SK-N-MC (cell line): ENCODE data around the gene GPRC5C.

ENCODE experiments used
- DNase-seq: peaks from one replicate; pipeline ENCODE4 v3.0.0-alpha.2; 2011; ENCODE audit warnings: low read depth, low spot score
- H3K27ac ChIP-seq: fragments of 200-600 bp; sonication (generic); 2 replicates; pipeline ENCODE4 v1.5.1; 2016; ENCODE audit warnings: mixed run types
- H3K36me3 ChIP-seq: fragments of 200-600 bp; sonication (generic); 2 replicates; pipeline ENCODE4 v1.6.1; 2017; ENCODE audit warnings: antibody characterized with exemption, low read length, mixed read lengths; ENCODE audit not compliant: insufficient read depth
- H3K4me3 ChIP-seq: fragments of 200-600 bp; sonication (generic); 2 replicates; pipeline ENCODE4 v1.5.1; 2016
- H3K9ac ChIP-seq: fragments of 200-600 bp; sonication (generic); 2 replicates; pipeline ENCODE4 v1.8.0; 2017; ENCODE audit warnings: mixed run types, mixed read lengths; ENCODE audit not compliant: insufficient read length
- H3K9me3 ChIP-seq: fragments of 200-600 bp; sonication (generic); 2 replicates; pipeline ENCODE4 v1.6.1; 2017; ENCODE audit warnings: low read depth, mild to moderate bottlenecking, antibody characterized with exemption, low read length, moderate library complexity, mixed read lengths
- EZH2 ChIP-seq: fragments of 200-600 bp; sonication (generic); IDR thresholded peaks from one replicate; pipeline ENCODE4 v1.6.1; 2017; ENCODE audit warnings: antibody characterized with exemption
- FOXP2 ChIP-seq: optimal IDR thresholded peaks from 2 replicates; pipeline ENCODE3; 2011; ENCODE audit warnings: mild to moderate bottlenecking, moderate library complexity; ENCODE audit not compliant: insufficient read depth; ENCODE audit errors: extremely low read length, control extremely low read depth
- POLR2AphosphoS5 ChIP-seq: IDR thresholded peaks from 2 replicates; pipeline ENCODE4 v1.6.1; 2012; ENCODE audit warnings: mild to moderate bottlenecking, low read depth, low read length, borderline replicate concordance

The GPRC5C gene

DNA sequence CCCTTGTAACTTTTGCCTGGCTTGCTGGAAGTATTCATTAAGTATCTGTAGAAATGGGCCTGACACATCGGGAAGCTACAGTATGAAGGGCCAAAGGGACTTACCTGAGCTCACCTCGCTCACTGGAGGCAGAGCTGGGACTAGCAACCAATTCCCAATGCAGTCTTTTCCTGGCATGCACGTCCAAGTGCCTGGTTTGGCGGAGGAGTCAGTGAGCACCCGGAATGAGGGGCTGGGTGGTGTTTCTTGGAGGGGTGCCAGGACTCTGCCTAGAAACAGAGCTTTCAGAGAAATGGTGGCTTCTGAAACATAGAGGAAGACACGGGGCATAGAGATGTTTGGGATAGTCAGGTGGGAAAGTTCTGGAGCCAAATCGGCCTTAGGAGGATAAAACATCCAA lies 18.4 kb upstream of the GPRC5C start:
- Histone ChIP-seq H3K27ac (no peak overlapping the region), H3K4me3 (no peak overlapping the region), H3K9ac (no peak overlapping the region), H3K36me3 (no peaks in the 10 kb centered on the region), H3K9me3 (no peaks in the 10 kb centered on the region)
- no peak for DNase-seq
- TF ChIP-seq EZH2 (no peak), FOXP2 (no peak), POLR2AphosphoS5 (no peak)

DNA sequence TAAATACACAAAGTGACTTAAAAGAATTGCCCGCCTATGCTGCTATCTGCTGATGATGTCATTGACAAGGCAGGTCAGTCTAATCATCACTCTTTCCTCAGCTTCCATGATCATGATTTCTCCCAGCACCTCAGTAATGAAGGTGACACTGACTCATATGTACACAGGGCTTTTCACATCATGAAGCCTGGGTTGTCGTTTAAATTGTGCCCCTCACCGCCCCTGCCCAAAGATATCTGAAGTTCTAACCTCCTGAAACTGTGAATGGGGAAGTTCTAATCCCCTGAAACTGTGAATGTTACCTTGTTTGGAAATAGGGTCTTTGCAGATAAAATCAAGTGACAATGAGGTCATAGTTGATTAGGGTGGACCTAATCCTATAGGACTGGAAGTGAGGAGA lies 17.4 kb upstream of the GPRC5C start:
- Histone ChIP-seq H3K27ac (no peak overlapping the region), H3K9me3 (no peaks in the 10 kb centered on the region), H3K9ac (no peak overlapping the region), H3K4me3 (no peak overlapping the region), H3K36me3 (no peaks in the 10 kb centered on the region)
- no peak for DNase-seq
- TF ChIP-seq FOXP2 (no peak), POLR2AphosphoS5 (no peak), EZH2 (no peak)

DNA sequence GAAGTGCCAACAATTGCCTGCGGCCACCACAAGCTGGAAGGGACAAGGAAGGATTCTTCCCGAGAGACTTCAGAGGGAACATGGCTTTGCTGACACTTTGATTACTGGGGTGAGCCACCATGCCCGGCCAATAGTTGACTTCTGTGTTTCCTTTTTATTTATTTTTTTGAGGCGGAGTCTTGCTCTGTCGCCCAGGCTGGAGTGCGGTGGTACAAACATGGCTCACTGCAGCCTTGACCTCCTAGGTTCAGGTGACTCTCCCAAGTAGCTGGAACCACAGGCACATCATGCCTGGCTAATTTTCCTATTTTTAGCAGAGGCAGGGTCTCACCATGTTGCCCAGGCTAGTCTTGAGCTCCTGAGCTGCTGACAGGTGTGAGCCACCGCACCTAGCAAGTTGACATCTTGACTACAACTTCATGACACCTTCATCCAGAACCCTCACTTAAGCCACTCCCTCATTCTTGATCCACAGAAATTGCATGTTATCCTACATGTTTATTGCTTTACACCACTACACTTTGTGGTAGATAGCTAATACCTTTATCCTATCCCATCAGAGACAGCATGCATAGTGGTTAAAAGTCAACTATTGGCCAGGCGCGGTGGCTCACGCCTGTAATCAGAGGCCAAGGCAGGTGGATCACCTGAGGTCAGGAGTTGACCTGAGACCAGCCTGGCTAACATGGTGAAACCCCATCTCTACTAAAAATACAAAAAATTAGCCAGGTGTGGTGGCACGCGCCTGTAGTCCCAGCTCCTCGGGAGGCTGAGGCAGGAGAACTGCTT lies 16.1 kb upstream of the GPRC5C start:
- Histone ChIP-seq H3K27ac (no peak overlapping the region), H3K36me3 (no peaks in the 10 kb centered on the region), H3K4me3 (no peak overlapping the region), H3K9ac (no peak overlapping the region), H3K9me3 (no peaks in the 10 kb centered on the region)
- no peak for TF ChIP-seq POLR2AphosphoS5
- no peak for TF ChIP-seq FOXP2
- TF ChIP-seq EZH2, result no peak
- no peak for DNase-seq

DNA sequence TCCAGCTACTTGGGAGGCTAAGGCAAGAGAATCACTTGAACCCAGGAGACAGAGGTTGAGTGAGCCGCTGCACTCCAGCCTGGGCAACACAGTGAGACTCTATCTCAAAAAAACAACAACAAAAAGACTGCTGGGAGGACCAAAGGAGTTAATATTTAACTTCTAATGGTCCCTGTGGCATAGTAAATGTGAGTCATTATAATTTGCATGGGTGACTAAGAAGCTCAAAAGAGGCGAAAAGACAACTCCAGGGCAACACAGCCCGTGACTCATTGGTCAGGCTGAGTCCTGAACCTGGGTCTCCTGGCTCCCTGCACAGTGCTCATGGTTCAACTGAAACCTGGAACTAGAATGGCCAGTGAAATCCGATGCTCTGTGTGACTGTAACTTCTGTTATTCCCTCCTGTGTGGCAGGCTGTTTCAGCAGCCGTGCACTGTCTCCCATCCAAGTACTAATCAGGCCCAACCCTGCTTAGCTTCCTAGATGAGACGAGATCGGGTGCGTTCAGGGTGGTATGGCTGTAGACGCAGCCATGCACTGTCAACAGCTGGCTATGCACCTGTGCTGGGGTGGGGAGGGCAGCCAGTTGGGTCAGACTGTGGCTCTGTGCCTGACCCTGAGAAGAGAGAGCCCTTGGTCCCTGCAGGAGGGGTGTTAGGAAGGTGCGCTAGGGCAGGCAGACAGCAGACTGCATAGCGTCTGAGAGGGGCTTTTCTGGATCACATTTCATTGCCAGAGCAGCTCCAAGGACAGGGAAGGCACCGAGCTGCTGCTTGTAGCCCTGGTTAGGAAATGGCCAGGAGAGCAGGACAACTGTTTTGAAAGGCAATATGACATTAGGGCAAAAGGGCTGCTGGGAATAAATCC lies 14.5 kb upstream of the GPRC5C start:
- no peak overlapping the region for H3K27ac ChIP-seq
- H3K9ac ChIP-seq, result no peak overlapping the region
- H3K36me3 ChIP-seq, result no peaks in the 10 kb centered on the region
- DNase-seq, result no peak
- no peaks in the 10 kb centered on the region for H3K9me3 ChIP-seq
- no peak overlapping the region for H3K4me3 ChIP-seq
- TF ChIP-seq FOXP2 (no peak), POLR2AphosphoS5 (no peak), EZH2 (no peak)

DNA sequence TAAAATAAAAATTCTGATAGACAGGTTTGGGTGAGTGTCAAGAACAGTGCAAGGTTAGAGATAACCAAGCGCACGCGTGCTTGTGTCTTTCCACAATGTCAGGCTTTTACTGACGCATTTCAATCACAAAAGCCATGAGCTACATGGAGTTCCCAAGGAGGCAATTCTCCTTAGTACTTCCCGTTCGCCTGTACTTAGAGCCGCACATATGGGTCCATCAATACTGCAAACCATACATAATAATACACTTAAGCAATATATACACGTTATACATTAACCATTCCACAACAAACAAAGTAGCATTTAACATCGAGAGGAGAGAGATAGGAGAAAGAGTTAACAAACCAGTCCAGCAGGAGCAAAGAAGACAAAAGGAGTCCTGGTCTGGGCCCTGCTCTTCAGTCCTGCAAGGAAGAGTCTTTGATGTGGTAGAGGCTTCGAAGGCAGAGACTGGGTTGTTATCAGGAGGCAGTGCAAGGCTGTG lies 11.9 kb upstream of the GPRC5C start:
- H3K9me3 ChIP-seq, result no peaks in the 10 kb centered on the region
- DNase-seq, result no peak
- TF ChIP-seq FOXP2, result no peak
- no peak for TF ChIP-seq EZH2
- no peak for TF ChIP-seq POLR2AphosphoS5

DNA sequence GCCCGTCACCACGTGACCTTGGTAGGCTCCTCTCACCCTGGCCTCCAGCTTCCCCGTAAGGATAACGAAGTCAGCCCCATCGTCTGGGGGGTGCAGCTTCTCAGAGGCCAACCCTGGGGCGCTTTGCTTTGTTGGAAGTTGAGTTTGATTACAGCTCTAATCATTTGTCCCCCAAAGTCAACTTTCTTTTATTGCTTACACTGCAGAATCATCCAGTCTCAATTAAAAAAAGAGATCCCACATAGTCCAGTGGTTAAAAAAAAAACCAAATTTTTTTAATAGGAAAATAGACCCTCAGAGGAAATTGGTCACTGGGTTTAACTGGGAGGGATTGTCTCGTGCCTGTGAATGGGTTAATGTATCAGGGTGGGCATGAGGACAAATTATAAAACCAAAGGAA lies 7.8 kb upstream of the GPRC5C start:
- Histone ChIP-seq H3K9me3 (no peaks in the 10 kb centered on the region), H3K27ac (no peak overlapping the region), H3K9ac (no peak overlapping the region), H3K4me3 (no peak overlapping the region), H3K36me3 (no peaks in the 10 kb centered on the region)
- TF ChIP-seq FOXP2 (no peak), EZH2 (no peak), POLR2AphosphoS5 (no peak)
- DNase-seq, result no peak

More for the DNA sequence above, 11.9 kb upstream of the GPRC5C start:
- no peak overlapping the region for H3K4me3 ChIP-seq
- no peak overlapping the region for H3K9ac ChIP-seq
- H3K36me3 ChIP-seq, result no peaks in the 10 kb centered on the region
- H3K27ac ChIP-seq, result no peak overlapping the region

DNA sequence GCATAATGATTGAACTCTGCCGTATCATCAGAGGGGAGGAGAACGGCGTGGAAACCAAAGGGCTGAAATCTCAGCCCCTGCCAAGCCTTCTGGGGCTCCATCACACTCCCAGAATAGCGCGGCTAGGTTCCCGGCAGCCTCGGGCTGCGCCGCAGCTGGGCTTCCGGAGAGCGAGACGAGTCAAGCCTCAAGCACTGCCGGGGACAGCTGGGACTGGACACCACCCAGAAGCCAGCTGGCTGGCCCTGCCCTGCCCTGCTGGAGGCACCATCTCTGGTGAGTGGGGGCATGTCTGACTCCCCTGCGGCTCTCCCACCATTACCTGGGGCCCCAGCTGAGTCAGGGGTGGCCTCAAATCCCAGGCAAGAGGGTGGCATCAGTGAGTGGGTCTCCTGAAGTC lies 7.2 kb upstream of the GPRC5C start:
- Histone ChIP-seq H3K27ac (no peak overlapping the region), H3K36me3 (no peaks in the 10 kb centered on the region), H3K9me3 (no peaks in the 10 kb centered on the region), H3K9ac (no peak overlapping the region), H3K4me3 (no peak overlapping the region)
- DNase-seq, result no peak
- TF ChIP-seq FOXP2 (no peak), POLR2AphosphoS5 (no peak), EZH2 (no peak)

DNA sequence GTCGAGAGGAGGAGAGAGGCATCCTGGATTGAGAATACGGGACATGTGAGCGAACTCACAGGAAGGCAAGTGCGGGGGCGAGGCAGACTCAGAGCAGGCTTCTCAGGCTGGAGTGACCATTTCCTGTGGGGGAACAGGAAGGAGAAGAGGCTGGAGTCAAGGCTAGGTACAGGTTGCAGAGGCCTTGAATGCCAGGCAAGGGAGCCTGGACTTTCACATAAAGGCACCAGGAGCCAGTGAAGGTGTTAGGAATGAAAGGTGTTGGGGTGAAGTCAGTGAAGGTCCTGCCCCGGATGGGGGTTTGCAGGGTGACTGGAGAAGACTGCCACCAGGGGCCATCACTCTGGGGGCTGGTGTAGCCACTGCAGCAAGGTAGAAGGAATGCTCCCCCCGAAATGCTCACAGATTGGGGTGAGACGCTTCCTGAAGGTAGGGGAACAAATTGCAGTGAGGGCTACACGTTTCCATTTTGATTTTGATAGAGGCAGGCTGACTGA lies 5.3 kb upstream of the GPRC5C start:
- DNase-seq, result no peak
- TF ChIP-seq EZH2, result no peak
- no peaks in the 10 kb centered on the region for H3K9me3 ChIP-seq
- no peaks in the 10 kb centered on the region for H3K36me3 ChIP-seq
- no peak overlapping the region for H3K27ac ChIP-seq
- H3K9ac ChIP-seq, result no peak overlapping the region
- no peak overlapping the region for H3K4me3 ChIP-seq

DNA sequence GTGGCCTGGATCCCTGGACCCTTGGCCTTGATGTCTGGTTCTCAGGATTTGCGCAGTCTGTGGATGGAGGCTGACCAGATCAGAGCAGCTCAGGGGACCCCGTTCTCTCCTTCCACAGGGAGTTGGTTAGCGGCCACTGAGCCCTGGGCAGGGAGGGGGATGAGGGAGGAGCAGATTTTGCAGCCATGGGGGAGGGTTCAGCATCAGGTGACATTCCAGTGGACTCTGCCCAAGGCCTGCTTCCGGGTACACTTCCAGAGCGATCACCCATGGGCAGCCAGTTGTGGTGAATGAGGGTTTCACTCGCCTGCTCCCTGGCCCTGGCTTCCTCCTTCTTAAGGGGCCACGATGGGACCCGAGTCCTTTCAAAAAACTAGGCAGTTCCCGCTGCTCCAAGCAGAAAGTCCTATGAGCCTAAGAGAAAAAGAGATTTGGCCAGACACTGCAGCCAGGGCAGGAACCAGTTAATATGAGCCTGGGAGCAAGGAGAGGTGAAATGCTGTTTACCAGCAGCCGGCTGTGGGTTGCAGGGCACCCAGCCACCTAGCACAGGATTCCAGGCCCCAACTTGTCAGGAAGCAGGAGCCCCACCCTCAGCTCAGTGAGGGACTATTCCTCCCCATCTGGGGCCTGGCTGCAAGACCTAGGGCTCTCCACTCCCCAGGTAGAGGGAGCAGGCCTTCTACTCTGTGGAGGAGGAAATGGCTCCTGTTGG lies 4.7 kb upstream of the GPRC5C start:
- Histone ChIP-seq H3K4me3 (no peak overlapping the region), H3K27ac (no peak overlapping the region), H3K36me3 (no peaks in the 10 kb centered on the region), H3K9ac (no peak overlapping the region), H3K9me3 (no peaks in the 10 kb centered on the region)
- DNase-seq, result no peak
- TF ChIP-seq FOXP2, result no peak
- no peak for TF ChIP-seq POLR2AphosphoS5
- TF ChIP-seq EZH2, result no peak
